PC-9 (cell line): ENCODE data around the gene HIF1A. TPM values are rescaled to one million over a fixed set of nuclear protein-coding genes. Genes with fewer than 3 reads are reported as not detected.

Experiments used
- BruUV-seq: library from RNA; stranded (reverse); fragments of 400-500 nt; replicated peaks from 2 replicates; lab custom pipeline; 2021; lab: Mats Ljungman, UMichigan
- CTCF ChIA-PET: fragments of 300-600 bp; sonication (Branson Sonifier 250); formaldehyde crosslinking; loops from one replicate; lab custom pipeline; 2022; ENCODE audit warnings: antibody characterized with exemption; lab: Charles Lee
- POLR2A ChIA-PET: fragments of 300-600 bp; sonication (Branson Sonifier 250); formaldehyde crosslinking; loops from one replicate; lab custom pipeline; 2022; ENCODE audit warnings: antibody characterized with exemption; ENCODE audit not compliant: unreplicated experiment; lab: Charles Lee
- DNase-seq, 2 experiments: peaks; one replicate each; pipeline versions ENCODE4 v3.0.0 to v3.0.0-alpha.2; 2015 to 2022; ENCODE audit warnings: mixed read lengths in 1 of 2
- H2AFZ ChIP-seq: fragments of 200-600 bp; sonication (generic); 2 replicates; pipeline ENCODE4 v1.8.1; 2017; ENCODE audit warnings: antibody characterized with exemption
- H3F3A ChIP-seq: fragments of 200-600 bp; sonication (generic); 2 replicates; pipeline ENCODE4 v1.8.1; 2017; ENCODE audit warnings: antibody characterized with exemption, mild to moderate bottlenecking, low read depth; ENCODE audit not compliant: insufficient read depth
- H3K27ac ChIP-seq: fragments of 200-600 bp; sonication (generic); 2 replicates; pipeline ENCODE4 v1.6.1; 2016; ENCODE audit warnings: mixed run types
- H3K27me3 ChIP-seq: fragments of 200-600 bp; sonication (generic); 2 replicates; pipeline ENCODE4 v1.6.1; 2016; ENCODE audit warnings: low read depth, mixed run types; ENCODE audit not compliant: insufficient read depth
- H3K36me3 ChIP-seq: fragments of 200-600 bp; sonication (generic); 2 replicates; pipeline ENCODE4 v1.6.1; 2016; ENCODE audit warnings: low read depth, mixed run types
- H3K4me1 ChIP-seq: fragments of 200-600 bp; sonication (generic); replicated peaks from 2 replicates; pipeline ENCODE4 v1.6.1; 2016; ENCODE audit warnings: mixed run types; ENCODE audit not compliant: insufficient read depth
- H3K4me2 ChIP-seq: fragments of 200-600 bp; sonication (generic); 2 replicates; pipeline ENCODE4 v1.6.1; 2017; ENCODE audit warnings: mixed run types
- H3K4me3 ChIP-seq: fragments of 200-600 bp; sonication (generic); 2 replicates; pipeline ENCODE4 v1.6.1; 2016; ENCODE audit warnings: mixed run types
- H3K79me2 ChIP-seq: fragments of 200-600 bp; sonication (generic); 2 replicates; pipeline ENCODE4 v1.6.1; 2017; ENCODE audit warnings: low read depth, mixed run types
- H3K9me2 ChIP-seq: fragments of 200-600 bp; sonication (generic); 2 replicates; pipeline ENCODE4 v1.8.1; 2017; ENCODE audit warnings: mild to moderate bottlenecking; ENCODE audit not compliant: insufficient read depth
- H3K9me3 ChIP-seq: fragments of 200-600 bp; sonication (generic); 2 replicates; pipeline ENCODE4 v1.8.1; 2016; ENCODE audit warnings: low read depth; ENCODE audit not compliant: insufficient read depth
- H4K20me1 ChIP-seq: fragments of 200-600 bp; sonication (generic); 2 replicates; pipeline ENCODE4 v1.8.1; 2017; ENCODE audit not compliant: insufficient read depth
- EZH2 ChIP-seq: fragments of 200-600 bp; sonication (generic); IDR thresholded peaks from 2 replicates; pipeline ENCODE4 v1.8.0; 2017; ENCODE audit warnings: antibody characterized with exemption, low read depth
- intact Hi-C: fragments of 100-400 bp; cut with micrococcal nuclease; formaldehyde crosslinking; loops from one replicate; pipeline ENCODE4 v1.10.0; 2022; ENCODE audit not compliant: unreplicated experiment
- total RNA-seq: library from RNA; stranded (reverse); gene quantifications from 2 replicates; pipeline ENCODE4 v1.2.3, GENCODE V29; 2021
- TF ChIP-seq, protein P1 (sequence below): fragments of 200-600 bp; sonication (generic); conservative IDR thresholded peaks from 2 replicates; pipeline ENCODE4 v1.6.1; 2017; ENCODE audit warnings: mixed run types, antibody characterized with exemption, mild to moderate bottlenecking, moderate library complexity

Gene HIF1A
- total RNA-seq, 1 experiment from 2014 or later, result 146 TPM

DNA sequence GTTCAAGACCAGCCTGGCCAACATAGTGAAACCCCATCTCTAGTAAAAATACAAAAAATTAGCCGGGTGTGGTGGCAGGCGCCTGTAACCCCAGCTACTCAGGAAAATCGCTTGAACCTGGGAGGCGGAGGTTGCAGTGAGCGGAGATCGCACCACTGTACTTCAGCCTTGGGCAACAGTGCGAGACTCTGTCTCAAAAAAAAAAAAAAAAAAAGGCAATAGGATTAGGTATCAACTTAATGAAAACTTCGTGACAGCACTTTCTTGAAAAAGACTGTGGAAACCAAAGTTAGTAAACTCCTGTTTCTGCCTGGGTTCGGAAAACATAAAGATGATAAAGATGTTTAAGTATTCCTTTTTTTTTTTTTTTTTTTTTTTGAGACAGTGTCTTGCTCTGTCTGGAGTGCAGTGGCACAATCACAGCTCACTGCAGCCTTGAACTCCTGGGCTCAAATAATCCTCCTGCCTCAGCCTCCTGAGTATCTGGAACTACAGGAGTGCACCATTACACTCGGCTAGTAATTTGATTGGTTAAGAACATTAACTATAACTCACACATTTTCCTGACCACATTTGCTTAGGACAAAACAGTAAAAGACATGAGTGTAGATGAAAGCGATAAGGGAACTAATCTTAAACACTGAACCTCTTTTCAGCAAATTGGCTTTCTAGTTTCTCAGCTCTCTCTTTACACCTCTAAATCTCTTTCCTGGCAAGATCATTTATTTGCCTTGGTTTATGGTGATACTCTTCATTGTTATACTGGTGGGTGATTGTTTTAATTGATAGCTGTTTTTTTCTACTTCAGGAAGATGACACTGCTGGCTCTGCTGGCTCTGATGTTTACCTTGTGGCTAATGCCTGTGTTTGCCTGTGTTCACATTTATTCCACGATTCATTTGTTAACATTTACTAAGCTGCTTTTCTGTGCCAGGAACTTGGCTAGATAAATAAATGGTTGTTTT is 15.8 kb downstream of the HIF1A start:
- H3K27me3 ChIP-seq, result no peaks in the 10 kb centered on the region
- no peaks in the 10 kb centered on the region for H3K9me3 ChIP-seq
- DNase-seq, result peak in 1 of 2 experiments; percentile 63
- H2AFZ ChIP-seq, result no peak overlapping the region
- H3K79me2 ChIP-seq, result peaks cover 97% of the 10 kb centered on the region
- H3K27ac ChIP-seq, result peak overlapping the region; percentile 26
- BruUV-seq, result no TSS peak
- peaks cover 93% of the 10 kb centered on the region for H4K20me1 ChIP-seq
- H3K4me3 ChIP-seq, result no peak overlapping the region
- intact Hi-C loops, result no loop called here
- ChIA-PET CTCF (no interaction called here), POLR2A (interaction anchor here (0.6 kb wide), 1 partner anchor 431 kb away, joined by 9 read pairs; no protein-coding TSS in a partner anchor)
- peaks cover 7% of the 10 kb centered on the region for H3K36me3 ChIP-seq
- H3K9me2 ChIP-seq, result no peaks in the 10 kb centered on the region
- peaks cover 62% of the 10 kb centered on the region for H3K4me1 ChIP-seq
- H3K4me2 ChIP-seq, result peak overlapping the region; percentile 32
- peaks cover 80% of the 10 kb centered on the region for H3F3A ChIP-seq
- no peak for TF ChIP-seq EZH2
- TF ChIP-seq, protein P1, sequence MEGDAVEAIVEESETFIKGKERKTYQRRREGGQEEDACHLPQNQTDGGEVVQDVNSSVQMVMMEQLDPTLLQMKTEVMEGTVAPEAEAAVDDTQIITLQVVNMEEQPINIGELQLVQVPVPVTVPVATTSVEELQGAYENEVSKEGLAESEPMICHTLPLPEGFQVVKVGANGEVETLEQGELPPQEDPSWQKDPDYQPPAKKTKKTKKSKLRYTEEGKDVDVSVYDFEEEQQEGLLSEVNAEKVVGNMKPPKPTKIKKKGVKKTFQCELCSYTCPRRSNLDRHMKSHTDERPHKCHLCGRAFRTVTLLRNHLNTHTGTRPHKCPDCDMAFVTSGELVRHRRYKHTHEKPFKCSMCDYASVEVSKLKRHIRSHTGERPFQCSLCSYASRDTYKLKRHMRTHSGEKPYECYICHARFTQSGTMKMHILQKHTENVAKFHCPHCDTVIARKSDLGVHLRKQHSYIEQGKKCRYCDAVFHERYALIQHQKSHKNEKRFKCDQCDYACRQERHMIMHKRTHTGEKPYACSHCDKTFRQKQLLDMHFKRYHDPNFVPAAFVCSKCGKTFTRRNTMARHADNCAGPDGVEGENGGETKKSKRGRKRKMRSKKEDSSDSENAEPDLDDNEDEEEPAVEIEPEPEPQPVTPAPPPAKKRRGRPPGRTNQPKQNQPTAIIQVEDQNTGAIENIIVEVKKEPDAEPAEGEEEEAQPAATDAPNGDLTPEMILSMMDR, result no peak

DNA sequence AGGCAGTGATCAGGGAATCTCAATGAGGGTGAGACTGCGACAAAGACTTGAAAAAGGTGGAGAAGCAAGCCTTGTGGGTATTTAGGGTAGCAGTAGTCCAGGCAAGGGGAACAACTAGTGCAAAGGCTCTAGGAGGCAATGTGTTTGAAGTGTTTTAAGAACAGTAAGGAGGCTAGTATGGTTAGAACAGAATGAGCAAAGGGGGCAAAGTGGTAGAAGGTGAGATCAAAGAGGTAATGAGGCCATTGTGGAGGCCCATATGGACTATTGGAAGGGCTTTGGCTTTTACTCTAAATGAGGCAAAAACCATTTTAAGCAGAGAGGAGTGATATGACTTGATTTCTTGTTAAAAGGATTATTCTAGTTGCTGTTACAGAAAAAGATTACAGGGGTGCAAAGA is 16.8 kb downstream of the HIF1A start:
- Histone ChIP-seq H3K4me2 (0 out of 2 replicates have a peak overlapping the region, but pooled peaks have one; percentile 32), H4K20me1 (peaks cover 93% of the 10 kb centered on the region), H3K9me2 (no peaks in the 10 kb centered on the region), H3K4me1 (peaks cover 72% of the 10 kb centered on the region), H3K27me3 (no peaks in the 10 kb centered on the region), H3K27ac (peak overlapping the region; percentile 26), H3K4me3 (no peak overlapping the region), H3K36me3 (0 out of 2 replicates have a peak, but pooled peaks cover 1% of the 10 kb centered on the region), H3K9me3 (no peaks in the 10 kb centered on the region), H3K79me2 (peaks cover 97% of the 10 kb centered on the region), H2AFZ (no peak overlapping the region), H3F3A (peaks cover 80% of the 10 kb centered on the region)
- no peak for TF ChIP-seq EZH2
- TF ChIP-seq, protein P1, result no peak
- ChIA-PET CTCF (no interaction called here), POLR2A (no interaction called here)
- DNase-seq, result no peak
- no TSS peak for BruUV-seq
- intact Hi-C loops, result no loop called here

DNA sequence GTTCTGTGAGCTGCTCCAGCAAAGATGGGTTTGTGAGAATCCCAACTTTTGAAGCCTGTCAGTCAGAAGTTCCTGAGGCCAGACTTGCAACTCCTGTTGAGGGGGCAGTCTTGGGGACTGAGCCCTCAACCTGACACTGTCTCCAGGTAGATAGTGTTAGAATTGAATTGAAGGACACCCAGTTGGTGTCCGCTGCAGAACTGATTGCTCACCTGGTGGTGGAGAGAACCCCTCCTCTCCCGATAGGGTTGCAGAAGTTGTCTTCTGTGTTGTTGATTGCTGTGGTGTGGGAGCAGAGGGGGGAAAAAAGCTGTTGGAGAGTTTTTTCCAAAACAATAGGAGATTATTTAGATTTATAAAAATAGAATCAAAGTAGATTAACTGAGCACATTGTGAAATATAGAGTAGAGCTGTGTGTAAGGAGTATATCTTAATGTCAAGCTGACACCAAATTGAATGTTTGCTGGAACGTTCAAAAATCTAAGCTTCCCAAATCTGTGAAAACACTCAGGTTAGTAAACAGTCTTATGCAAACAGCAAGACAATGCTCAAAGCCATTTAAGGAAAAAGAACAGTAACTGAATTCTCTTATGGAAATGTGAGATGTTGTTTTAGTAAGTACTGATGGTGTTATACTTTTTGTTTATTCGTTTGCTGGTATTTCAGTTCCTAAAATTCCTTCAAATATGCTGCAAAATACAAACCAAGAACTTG is 18.6 kb downstream of the HIF1A start:
- TF ChIP-seq, protein P1, result no peak
- TF ChIP-seq EZH2, result no peak
- Histone ChIP-seq H3K79me2 (peaks cover 100% of the 10 kb centered on the region), H3K9me3 (no peaks in the 10 kb centered on the region), H3F3A (peaks cover 93% of the 10 kb centered on the region), H3K4me2 (peak overlapping the region; percentile 3), H3K4me1 (peaks cover 89% of the 10 kb centered on the region), H3K9me2 (no peaks in the 10 kb centered on the region), H3K27me3 (no peaks in the 10 kb centered on the region), H3K36me3 (peaks cover 14% of the 10 kb centered on the region; the same call in 1 of the 2 replicates), H4K20me1 (peaks cover 100% of the 10 kb centered on the region), H3K4me3 (no peak overlapping the region), H2AFZ (no peak overlapping the region), H3K27ac (peak overlapping the region; percentile 22)
- ChIA-PET POLR2A (no interaction called here), CTCF (no interaction called here)
- intact Hi-C loops, result no loop called here
- BruUV-seq, result no TSS peak
- DNase-seq, result no peak
